Panc1 (cell line): ENCODE data around the gene DNAH9. TPM values are rescaled to one million over a fixed set of nuclear protein-coding genes. Genes with fewer than 3 reads are reported as not detected.

Source experiments
- ATAC-seq: fragments of 200-7000 bp; cut with Tn5 transposase; 2 replicates; pipeline ENCODE4 v1.9.1; 2020; ENCODE audit warnings: mild to moderate bottlenecking, moderate library complexity
- BruUV-seq: library from RNA; stranded (reverse); fragments of 400-500 nt; replicated peaks from 2 replicates; lab custom pipeline; 2021; lab: Mats Ljungman, UMichigan
- CTCF ChIA-PET: fragments of 300-600 bp; sonication (Branson Sonifier 250); formaldehyde crosslinking; loops from one replicate; lab custom pipeline; 2022; ENCODE audit warnings: antibody characterized with exemption; lab: Charles Lee
- POLR2A ChIA-PET: fragments of 300-600 bp; sonication (Branson Sonifier 250); formaldehyde crosslinking; loops from one replicate; lab custom pipeline; 2022; ENCODE audit warnings: antibody characterized with exemption; lab: Charles Lee
- DNase-seq: peaks from one replicate; pipeline ENCODE4 v3.0.0-alpha.2; 2010; ENCODE audit warnings: low read depth, low spot score
- H3K27ac ChIP-seq: 2 replicates; pipeline ENCODE4 v1.5.1; 2011; ENCODE audit warnings: mild to moderate bottlenecking, low read length, inconsistent platforms
- H3K27me3 ChIP-seq: fragments of 200-500 bp; sonication (Bioruptor generic); 2 replicates; pipeline ENCODE4 v1.6.0; 2014; ENCODE audit warnings: low read length, inconsistent platforms; ENCODE audit not compliant: control insufficient read depth, insufficient read depth
- H3K36me3 ChIP-seq: fragments of 200-500 bp; sonication (Bioruptor generic); 2 replicates; pipeline ENCODE4 v1.5.1; 2014; ENCODE audit warnings: inconsistent platforms, mild to moderate bottlenecking, low read length, moderate library complexity; ENCODE audit not compliant: control insufficient read depth, insufficient read depth
- H3K4me1 ChIP-seq: 2 replicates; pipeline ENCODE4 v1.5.1; 2011; ENCODE audit warnings: inconsistent platforms, mild to moderate bottlenecking, low read length, moderate library complexity; ENCODE audit not compliant: control insufficient read depth, insufficient read depth
- H3K4me3 ChIP-seq, 2 experiments: 2 replicates each; pipeline ENCODE4 v1.5.1; 2011 to 2012; ENCODE audit warnings: low read depth in 2 of 2, low read length in 2 of 2, mild to moderate bottlenecking in 2 of 2, inconsistent platforms in 1 of 2, moderate library complexity in 1 of 2
- H3K9me3 ChIP-seq: fragments of 200-500 bp; sonication (Bioruptor generic); 2 replicates; pipeline ENCODE4 v1.5.1; 2014; ENCODE audit warnings: low read depth, mild to moderate bottlenecking, inconsistent platforms, low read length, moderate library complexity; ENCODE audit not compliant: control insufficient read depth, insufficient read depth
- CTCF ChIP-seq: fragments of 450-650 bp; IDR thresholded peaks from 2 replicates; pipeline ENCODE4 v1.5.1; 2017; ENCODE audit warnings: mild to moderate bottlenecking
- POLR2AphosphoS5 ChIP-seq: IDR thresholded peaks from 2 replicates; pipeline ENCODE4 v1.6.1; 2012; ENCODE audit warnings: mild to moderate bottlenecking, low read depth, low read length, moderate library complexity
- REST ChIP-seq, 2 experiments: IDR thresholded peaks; 2 replicates each; pipeline ENCODE4 v1.6.1; 2011 to 2012; ENCODE audit warnings: low read depth in 2 of 2, control low read depth in 1 of 2, low read length in 1 of 2, mild to moderate bottlenecking in 1 of 2, moderate library complexity in 1 of 2; ENCODE audit not compliant: insufficient read depth in 1 of 2
- SIN3A ChIP-seq: IDR thresholded peaks from 2 replicates; pipeline ENCODE4 v1.6.1; 2012; ENCODE audit warnings: low read depth, mild to moderate bottlenecking, low read length, moderate library complexity, borderline replicate concordance; ENCODE audit not compliant: insufficient read depth
- TCF7L2 ChIP-seq: IDR thresholded peaks from 2 replicates; pipeline ENCODE4 v1.6.1; 2011; ENCODE audit warnings: mild to moderate bottlenecking, low read depth, low read length, inconsistent platforms
- in situ Hi-C: cut with HindIII; loops from 2 replicates; pipeline ENCODE4 v1.10.0; 2016; ENCODE audit warnings: low sequenced_read_pairs, low pct_unique_long_range_greater_than_20kb
- intact Hi-C: fragments of 100-400 bp; cut with micrococcal nuclease; formaldehyde crosslinking; loops from one replicate; pipeline ENCODE4 v1.10.0; 2022; ENCODE audit not compliant: unreplicated experiment
- total RNA-seq: library from RNA; stranded (reverse); gene quantifications from one replicate; pipeline ENCODE4 v1.2.1, GENCODE V29; 2021; ENCODE audit not compliant: unreplicated experiment

The DNAH9 gene
- total RNA-seq, 1 experiment from 2014 or later: not detected

GRCh38 chr17:11795906-11796305, 197.6 kb downstream of the DNAH9 start:
- POLR2A ChIA-PET: no interaction called here
- intact Hi-C loops (no loop called here), in situ Hi-C loops (no loop called here)
- DNase-seq: no peak
- Histone ChIP-seq H3K4me1 (no peaks in the 10 kb centered on the region), H3K27me3 (no peaks in the 10 kb centered on the region), H3K9me3 (no peaks in the 10 kb centered on the region), H3K27ac (no peak overlapping the region), H3K36me3 (no peaks in the 10 kb centered on the region), H3K4me3 (no peak overlapping the region)
- CTCF ChIA-PET: no interaction called here
- no peak for ATAC-seq
- BruUV-seq: no TSS peak
- TF ChIP-seq CTCF: no peak
- TF ChIP-seq POLR2AphosphoS5: no peak
- no peak for TF ChIP-seq REST (IDR thresholded peaks at IDR 0.05; ENCODE audit: insufficient read depth in 1 of 2, low read depth in 2 of 2, low read length in 1 of 2)
- TF ChIP-seq TCF7L2: no peak
- TF ChIP-seq SIN3A: no peak

- ChIA-PET POLR2A (no interaction called here), CTCF (no interaction called here)
- intact Hi-C loops: no loop called here
- no peak overlapping the region for H3K27ac ChIP-seq
- no peaks in the 10 kb centered on the region for H3K36me3 ChIP-seq
- no peaks in the 10 kb centered on the region for H3K4me1 ChIP-seq
- H3K9me3 ChIP-seq: no peaks in the 10 kb centered on the region
- ATAC-seq (no peak), DNase-seq (no peak)
- TF ChIP-seq TCF7L2 (no peak), REST (IDR thresholded peaks at IDR 0.05; ENCODE audit: insufficient read depth in 1 of 2, low read depth in 2 of 2, low read length in 1 of 2) (no peak), CTCF (peak; percentile 46)
- no TSS peak for BruUV-seq
- H3K27me3 ChIP-seq: no peaks in the 10 kb centered on the region
- no peak overlapping the region for H3K4me3 ChIP-seq
- in situ Hi-C loops: no loop called here
Measured at GRCh38 chr17:11797803-11798202, 199.5 kb downstream of the DNAH9 start.
